GM21367 (cell line): ENCODE data around the gene KIZ.

Experiments
- ATAC-seq: cut with Tn5 transposase; IDR thresholded peaks from one replicate; pipeline ENCODE4 v1.9.1; 2021; ENCODE audit not compliant: unreplicated experiment

Gene KIZ, protein sequence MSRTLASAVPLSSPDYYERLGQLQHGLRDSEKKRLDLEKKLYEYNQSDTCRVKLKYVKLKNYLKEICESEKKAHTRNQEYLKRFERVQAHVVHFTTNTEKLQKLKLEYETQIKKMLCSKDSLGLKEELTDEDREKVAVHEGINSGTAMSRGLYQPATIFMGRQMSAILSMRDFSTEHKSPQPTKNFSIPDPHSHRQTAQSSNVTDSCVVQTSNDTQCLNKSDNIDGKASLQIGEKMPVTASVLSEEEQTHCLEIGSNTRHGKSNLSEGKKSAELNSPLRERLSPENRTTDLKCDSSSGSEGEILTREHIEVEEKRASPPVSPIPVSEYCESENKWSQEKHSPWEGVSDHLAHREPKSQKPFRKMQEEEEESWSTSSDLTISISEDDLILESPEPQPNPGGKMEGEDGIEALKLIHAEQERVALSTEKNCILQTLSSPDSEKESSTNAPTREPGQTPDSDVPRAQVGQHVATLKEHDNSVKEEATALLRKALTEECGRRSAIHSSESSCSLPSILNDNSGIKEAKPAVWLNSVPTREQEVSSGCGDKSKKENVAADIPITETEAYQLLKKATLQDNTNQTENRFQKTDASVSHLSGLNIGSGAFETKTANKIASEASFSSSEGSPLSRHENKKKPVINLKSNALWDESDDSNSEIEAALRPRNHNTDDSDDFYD

DNA sequence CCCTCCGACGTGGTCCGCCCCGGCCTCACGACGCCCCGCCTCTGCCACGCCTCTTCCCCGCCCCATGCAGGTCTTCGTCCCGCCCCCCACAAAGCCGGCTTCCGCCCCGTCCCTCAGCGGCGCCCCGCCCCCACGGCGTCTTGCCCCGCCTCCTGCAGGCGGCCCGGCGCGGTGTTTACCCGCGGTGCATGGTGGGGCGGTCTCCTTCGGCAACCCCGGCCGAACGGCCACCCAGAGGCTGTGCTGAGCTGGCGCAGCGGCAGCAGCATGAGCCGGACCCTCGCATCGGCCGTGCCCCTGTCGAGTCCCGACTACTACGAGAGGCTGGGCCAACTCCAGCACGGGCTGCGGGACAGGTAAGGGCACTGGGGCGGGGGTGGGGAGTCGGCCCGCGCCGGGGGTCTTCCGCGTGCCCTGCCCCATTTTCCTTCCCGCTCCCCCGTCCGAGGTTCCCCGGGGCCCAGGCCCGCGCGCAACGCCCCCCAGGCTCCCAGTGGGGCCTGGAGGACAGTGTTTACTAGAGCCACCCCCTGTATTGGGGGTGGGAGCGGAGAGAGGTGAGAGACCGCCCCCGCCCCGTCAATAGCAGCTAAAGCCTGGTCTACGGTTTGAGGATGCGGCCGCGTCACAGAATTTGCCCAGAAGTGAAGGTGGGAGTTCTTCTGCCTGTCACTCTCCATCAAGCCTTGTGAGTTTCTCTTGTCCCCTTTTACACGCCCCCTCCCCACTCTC, at the start of gene KIZ:
TSS of gene KIZ (plus strand) at position 234 of the 732 bp plus-strand sequence. CDS start at position 268, 34 bp downstream.
- peak; percentile 94 for ATAC-seq

DNA sequence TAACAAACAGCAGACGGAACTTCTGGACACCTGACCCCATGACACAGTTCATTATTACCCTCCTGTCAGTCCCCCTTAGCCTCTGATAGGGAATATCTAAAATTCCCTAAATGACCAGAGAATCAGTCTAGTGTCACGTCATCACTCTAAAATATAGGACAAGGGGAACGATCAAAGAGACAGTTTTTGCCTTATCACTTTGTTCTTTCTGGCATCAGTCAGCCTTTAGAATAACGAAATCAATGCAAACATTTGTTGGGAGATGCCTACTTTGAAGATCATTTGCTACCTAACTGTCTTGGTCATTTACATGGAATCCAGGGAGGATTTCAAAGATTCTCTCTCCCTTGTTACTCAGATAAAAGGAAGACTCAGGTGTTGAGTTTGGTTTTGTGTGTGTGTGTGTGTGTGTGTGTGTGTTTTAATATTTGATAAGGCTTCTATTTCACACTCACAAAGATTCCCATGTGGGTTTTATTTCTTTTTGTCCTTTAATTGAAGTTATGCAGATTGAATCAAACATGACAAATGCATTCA, 48.0 kb upstream of the KIZ start:
- no peak for ATAC-seq

DNA sequence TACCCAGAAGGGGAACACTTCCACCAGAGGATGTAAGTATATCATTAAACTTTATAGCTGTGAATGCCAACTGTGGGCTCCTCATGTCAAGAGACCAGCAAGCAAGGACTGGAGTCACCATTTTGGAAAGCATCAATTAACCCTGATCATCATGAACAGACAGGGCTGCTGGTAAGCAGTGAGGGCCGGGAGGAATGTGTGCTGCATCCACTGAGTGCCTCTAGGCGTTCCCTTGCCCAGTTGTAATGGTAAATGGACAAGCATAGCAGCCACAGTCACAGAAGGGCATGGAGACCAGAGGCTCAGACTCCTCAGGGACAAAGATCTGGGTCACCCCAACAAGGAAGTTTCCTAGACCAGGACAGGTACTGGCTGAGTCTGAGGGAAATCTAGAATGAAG, 43.3 kb upstream of the KIZ start:
- ATAC-seq, result no peak

DNA sequence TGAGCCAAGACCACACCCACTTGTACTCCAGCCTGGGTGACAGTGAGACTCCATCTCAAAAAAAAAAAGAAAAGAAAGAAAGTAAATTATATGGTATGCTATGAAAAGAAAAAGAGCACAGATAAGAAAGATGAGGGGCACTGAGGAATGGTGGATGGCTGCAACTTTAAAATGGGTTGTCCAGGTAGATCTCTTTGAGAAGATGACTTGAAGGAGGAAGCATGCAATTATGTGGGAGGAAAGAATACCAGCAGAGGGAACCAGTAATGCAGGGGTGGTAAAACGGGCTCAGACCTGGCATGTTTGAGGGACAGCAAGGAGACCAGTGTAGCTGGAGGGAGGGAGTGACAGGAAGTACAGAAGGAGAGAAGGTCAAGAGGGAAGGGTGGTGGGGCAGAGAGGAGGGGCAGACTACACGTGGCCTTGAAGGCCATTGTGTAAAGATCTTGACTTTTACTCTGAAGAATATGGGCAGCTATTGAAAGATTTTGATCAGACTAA, 42.0 kb upstream of the KIZ start:
- no peak for ATAC-seq

DNA sequence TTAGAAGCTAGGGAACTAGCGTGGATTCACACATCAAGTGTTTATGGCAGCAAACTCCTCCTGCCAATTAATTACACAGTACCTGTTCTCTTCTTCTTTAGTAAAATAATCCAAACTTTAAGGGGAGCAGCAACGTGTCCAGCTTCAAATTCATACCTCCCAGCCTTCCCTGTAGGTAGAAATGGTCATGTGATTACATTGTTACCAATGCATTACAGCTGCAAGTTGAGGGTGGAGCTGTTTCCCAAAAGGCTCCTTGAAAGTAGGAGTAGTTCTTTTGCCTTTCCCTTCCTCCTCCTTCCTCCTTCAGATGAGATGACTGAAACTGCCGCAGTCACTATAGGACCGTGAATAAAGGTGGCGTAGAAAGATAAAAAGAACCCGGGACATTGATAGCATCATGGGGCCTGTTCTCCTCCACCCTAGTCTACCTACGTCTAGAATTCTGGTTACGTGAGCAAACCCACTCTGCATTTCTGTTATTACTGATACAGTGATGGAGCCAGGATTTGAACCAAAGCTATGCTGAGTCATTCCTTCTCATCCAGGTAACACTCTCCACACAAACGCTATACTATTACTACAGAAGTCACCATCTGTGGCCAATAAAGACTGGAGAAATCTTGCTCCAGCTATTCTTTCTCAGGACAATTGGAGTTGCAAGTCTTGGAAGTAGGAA, 37.9 kb upstream of the KIZ start:
- no peak for ATAC-seq

DNA sequence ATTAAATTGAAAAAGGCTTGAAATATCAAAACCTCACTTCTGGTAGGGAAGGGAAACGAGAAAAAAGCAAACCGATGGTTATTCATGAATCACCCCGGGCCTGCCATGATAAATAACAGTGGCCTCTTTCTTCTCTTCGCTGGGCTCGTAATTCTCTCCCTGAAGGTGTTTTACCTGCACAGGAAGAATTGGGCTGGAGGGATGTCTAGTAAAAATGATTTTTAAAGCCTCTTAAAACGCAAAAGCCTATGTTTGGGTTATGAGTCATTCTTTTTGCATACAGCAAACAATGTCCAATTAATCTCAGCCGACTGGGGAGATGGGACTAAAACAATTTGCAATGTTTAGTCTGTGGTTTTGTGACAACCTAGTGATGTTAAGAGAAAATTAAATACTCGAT, 36.5 kb upstream of the KIZ start:
- no peak for ATAC-seq

DNA sequence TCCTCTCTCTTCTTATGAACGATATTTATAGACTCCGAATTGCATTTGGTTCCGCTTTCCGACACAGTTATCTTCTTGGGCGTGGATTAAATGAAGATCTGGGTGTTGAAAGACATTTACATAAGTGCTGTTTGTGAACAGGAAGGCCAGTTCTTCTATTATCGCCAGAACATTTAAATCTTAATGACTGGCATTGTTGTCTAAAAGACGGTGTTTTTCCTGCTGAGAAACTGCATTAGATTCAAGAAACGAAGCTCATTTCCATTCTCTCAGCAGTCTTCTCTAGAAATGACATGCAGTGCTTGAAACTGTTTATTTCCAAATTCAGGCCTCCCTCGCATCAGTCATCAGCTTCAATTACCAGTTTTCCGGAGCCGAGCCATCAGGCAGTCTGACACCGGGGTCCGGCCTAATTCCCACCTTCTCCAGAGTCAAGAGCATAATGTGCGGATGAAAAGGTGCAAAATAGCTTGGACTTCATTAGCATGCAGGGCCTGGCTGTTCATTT, 35.7 kb upstream of the KIZ start:
- no peak for ATAC-seq

DNA sequence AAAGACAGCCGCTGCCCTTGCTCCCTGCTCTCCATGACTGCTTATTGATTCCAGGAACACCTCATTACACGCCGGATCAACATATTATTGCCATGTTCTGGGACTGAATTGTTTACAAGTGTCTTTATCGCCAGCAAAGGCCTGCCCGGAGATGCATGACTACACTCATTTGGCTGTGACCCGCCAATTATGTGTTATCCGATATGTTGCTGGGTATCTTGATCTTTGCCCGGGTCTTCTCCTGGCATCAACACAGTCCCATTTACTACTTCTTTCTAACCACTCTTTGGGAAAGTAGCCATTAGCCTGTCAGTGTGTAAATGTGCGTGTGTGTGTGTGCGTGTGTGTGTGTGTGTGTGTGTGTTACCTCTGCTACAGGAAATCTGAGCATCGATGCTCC, 35.2 kb upstream of the KIZ start:
- ATAC-seq, result no peak

DNA sequence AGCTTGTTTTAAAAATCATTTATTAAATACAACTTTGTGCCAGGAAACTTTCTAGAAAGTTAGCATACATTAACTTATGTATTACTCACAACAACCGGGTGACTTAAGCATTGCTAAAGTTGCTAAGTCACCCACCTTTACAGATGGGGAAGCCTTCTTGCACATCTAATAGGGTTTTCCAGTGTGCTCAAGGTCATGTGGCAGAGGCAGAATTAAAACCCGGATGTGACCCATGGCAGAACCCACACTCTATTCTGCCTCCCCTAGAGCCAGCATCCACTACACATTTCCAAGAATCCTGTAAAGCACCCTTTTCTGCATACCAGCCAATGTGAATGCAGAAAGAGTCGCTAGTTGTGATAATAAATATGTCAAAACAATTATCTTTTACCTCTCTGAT, 33.1 kb upstream of the KIZ start:
- no peak for ATAC-seq

DNA sequence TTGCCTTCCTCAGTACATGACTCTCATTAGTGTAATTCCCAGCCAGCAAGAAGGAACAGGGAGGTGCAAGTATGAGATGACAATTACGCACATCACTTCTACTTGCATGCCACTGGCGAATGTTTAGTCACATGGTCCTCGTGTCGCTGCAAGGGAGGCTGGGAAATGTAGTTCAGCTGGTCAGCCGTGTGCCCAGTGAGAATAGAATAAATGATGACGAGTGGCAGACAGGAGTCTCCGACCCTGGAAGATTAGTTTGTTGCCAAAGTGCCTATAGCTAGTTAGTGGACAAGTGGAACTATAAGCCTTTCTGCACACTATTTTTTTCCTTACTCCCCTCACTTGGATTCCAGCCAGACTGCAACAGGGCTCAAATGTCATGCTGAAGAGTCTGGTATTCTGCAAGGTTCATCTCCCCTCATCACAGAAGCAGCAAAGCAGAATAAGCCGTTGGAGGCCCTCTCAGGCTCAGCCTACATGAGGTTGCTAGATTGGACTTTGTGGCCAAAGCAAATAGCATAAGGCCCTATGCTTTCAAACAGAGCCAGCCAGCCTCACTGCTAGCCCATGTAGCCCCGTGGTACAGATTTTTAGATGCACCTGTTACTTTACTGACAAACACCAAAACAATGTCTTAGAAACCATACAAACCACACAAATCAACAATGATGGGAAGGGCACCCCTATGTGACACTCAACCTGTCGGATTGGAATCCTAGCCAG, 29.4 kb upstream of the KIZ start:
- peak; percentile 56 for ATAC-seq

DNA sequence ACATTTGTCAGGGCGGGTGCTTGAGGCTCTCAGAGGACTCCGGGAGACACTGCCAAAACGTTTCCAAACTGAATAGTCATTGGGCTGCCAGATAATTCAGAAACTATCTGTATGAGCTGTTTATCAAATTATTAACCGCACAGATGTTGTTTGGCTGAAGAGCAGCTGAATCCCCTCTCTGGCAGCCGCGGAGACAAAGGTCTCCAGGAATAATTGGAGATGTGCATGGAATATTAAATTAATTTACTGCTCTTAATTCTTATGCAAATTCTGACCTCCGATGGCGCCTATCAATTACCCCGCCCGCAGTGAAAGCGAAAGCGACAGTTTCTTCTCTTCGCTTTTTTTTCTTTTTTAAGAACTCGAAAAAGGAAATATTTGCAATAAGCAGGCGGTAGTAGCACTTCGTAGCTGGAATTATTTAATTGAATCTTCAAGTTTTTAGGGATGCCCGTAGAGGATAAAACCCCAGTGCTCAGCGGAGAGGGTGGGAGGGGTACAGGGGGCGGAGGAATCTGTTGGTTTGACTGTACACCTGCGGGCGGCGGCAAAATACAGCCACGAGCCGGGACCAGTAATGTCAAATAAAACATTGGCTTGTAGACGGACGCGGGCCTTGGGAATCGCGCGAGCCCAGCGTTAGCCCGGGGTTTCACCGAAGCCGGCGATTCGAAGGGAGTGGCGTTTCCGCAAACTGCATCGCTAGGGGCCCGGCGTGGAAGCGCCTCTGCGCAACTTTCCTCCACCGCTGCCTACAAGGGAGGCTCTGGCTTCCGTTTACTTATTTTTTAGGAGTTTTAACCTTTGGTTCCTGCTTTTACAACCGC, 25.9 kb upstream of the KIZ start:
- ATAC-seq, result peak; percentile 41

DNA sequence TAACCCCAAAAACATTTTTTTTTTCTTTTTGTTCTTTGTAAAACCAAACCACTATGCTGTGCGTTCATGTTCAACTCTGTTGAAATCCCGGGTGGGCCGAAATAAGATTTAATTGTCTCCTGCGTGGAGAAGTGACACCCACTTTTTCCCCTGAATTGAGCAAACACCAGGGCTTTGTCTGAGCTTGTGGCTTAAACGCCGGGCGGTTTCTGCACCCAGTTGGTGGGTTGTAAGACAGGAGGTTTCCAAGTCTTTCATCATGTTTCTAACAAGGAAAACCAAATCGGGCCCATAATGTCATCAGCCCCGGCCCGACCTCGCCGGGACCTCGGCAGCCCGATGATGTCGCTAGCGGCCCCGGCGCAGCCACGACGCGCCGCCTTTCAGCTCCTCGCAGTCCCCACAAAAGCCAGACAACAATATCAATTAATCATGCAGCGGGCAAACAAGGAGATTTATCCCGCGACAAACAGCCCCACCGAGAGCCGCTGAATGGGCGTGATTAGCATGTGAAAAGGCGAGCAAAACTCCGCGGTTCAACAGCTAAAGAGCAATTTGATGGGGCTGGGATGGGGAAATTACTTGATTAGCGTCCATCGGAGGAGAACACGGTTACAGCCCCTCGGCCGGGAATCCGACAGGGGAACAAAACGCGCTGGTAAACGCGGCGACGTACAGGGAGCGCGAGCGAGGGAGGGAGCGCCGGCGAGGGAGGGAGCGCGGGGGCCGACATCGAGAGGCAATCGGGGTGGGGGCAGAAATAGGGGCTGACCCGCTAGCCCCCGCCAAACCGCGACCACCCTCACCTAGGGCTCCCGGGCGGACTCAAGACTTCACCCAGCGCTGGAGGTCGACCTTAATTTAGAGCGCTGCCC, 25.1 kb upstream of the KIZ start:
- no peak for ATAC-seq

DNA sequence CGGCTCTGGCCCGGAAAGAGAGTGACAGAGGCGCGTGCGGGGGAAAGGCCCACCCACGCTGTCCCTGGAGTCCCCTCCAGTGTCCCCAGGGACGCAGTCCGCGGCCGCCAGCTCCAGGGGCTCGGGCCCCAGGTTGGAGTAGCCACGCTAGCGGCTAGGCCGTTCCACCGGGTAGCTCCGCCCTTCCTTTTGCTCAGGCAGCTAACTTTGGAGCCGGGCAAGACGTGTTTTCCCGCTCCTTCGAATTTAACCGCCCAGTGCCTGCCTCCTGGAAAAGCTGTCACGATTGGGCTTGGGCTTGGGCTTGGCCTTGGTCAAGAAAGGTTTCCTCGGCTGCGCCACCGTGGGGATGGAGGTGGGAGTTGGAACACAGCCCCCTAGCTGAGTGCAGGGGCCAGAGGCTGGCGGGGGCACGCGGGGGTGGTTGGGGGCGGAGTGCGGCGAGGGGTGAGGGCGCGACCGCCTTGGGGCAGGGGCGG, 24.4 kb upstream of the KIZ start:
- ATAC-seq, result no peak

DNA sequence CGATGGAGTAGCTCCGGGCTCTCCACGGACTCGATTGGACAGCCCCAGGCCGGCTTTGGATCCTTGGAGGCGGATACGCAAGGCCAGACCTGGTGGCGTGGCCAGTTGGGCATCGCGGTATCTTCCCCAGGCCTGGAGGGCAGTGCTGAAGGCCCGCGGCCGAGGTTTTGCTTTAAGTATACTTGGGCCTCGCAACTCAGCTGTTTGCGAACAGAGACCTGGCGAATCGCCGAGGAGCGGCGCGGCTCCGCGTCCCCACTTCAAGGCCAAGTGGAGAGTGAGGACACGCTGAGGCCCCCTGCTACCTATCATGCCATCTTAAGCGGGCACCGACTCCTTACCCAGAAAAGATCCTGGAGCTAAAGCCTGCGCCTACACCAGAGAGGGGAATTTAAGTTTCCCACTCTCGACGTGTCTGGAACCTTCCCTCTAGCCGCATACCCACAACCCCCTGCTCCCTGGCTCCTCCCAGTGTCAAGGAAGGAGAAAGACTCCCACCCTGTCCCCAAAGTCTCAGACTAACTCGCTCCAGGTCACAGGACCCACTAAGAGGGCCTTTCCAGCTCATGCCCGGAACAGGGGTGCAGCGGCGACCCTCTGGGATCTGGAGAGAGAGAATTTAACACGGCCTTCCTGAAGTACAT, 23.8 kb upstream of the KIZ start:
- ATAC-seq, result no peak

DNA sequence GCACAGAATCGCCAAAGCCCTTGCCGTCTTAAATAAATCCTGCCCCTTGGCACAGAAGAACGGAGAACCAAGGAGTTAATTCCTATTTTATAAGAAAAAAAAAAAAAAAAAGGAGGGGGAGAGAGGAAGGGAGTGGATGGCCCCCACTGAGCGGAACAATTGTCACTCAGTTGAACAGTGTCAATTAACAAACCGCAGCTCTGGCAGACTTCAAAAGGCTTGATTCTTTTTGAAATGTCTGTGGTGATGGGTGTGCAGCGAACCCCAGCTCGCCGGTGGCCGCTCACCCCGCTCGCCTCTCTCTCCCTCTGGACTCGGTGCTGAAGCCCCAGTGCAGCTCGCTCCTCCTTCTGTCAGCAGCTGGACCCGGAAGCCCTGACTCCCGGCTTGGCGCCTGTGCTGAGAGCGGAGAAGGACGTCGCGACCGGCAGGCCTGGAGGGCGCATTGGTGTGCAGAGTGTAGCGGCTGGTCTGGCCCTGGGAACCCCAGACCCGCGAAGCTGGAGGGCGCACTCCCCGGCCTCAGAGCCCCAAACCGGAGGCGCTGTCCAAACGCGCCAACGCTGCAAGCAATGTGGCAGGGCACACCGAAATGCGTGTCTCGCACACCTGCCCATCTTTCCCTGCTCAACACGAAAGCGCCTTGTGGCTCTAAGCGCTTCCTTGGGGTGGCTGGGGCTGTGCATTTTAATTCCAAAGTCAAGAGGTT, 23.1 kb upstream of the KIZ start:
- no peak for ATAC-seq

DNA sequence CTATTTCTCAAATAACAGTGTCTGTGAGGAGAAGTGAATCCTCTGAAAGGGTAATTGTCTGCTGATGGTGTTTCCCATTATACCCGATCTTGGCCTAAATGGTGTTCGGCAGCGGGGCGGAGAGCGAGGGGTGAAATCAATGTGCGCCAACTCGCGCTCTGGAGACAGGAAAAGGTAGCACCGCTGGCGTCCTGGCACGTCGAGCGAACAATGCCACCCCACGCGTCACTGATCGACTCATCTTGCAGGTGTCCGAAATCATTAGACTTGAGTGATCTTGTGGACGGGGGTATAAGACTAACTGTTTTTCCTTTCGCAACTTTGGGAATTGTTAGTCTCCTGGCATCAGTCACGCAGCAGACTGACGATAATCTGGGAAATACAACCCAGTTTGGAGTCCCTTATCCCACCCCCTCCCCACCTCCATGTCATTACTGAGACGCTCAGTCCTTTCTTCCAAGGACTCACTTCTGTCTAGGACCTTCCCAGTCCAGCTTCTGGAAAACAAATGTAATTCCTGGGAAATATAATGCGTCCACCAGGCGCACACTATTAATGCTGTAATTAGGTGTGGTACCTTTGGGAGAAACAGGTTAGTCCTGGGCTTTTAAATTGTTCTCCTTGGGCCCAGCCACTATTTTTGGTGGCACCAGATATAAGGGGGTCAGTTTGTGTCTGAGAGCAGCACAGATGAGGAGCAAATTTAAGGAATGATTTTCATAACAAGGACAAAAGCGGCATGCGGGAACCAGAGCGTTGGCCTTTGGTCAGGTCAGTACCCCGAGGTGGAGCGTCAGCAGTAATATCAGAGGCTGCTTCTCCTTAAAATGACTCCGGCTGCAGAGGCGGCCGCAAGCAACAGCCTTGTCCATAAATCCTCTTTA, 22.1 kb upstream of the KIZ start:
- ATAC-seq, result no peak
